GM23248 (cell line): ENCODE data around the gene FGF14. TPM values are rescaled to one million over a fixed set of nuclear protein-coding genes. Genes with fewer than 3 reads are reported as not detected.

Source experiments
- DNase-seq: peaks from one replicate; pipeline ENCODE4 v3.0.0-alpha.2; 2015
- H2AFZ ChIP-seq: fragments of 200-600 bp; sonication (generic); 2 replicates; pipeline ENCODE4 v1.6.1; 2016; ENCODE audit warnings: antibody characterized with exemption
- H3F3A ChIP-seq: fragments of 200-600 bp; sonication (generic); 2 replicates; pipeline ENCODE4 v1.6.1; 2016; ENCODE audit warnings: mild to moderate bottlenecking, antibody characterized with exemption, mixed run types; ENCODE audit not compliant: insufficient read depth
- H3K27ac ChIP-seq: fragments of 200-600 bp; sonication (generic); 2 replicates; pipeline ENCODE4 v1.5.1; 2016; ENCODE audit warnings: mild to moderate bottlenecking
- H3K27me3 ChIP-seq: fragments of 200-600 bp; sonication (generic); replicated peaks from 2 replicates; pipeline ENCODE4 v1.6.1; 2016; ENCODE audit warnings: mild to moderate bottlenecking; ENCODE audit not compliant: insufficient read depth
- H3K36me3 ChIP-seq: fragments of 200-600 bp; sonication (generic); 2 replicates; pipeline ENCODE4 v1.6.1; 2016; ENCODE audit warnings: low read depth, mild to moderate bottlenecking
- H3K4me1 ChIP-seq: fragments of 200-600 bp; sonication (generic); 2 replicates; pipeline ENCODE4 v1.6.1; 2016; ENCODE audit warnings: mild to moderate bottlenecking; ENCODE audit not compliant: insufficient read depth
- H3K4me2 ChIP-seq: fragments of 200-600 bp; sonication (generic); one replicate; pipeline ENCODE4 v1.6.1; 2016; ENCODE audit warnings: mild to moderate bottlenecking; ENCODE audit not compliant: unreplicated experiment
- H3K4me3 ChIP-seq: fragments of 200-600 bp; sonication (generic); 2 replicates; pipeline ENCODE4 v1.5.1; 2016; ENCODE audit warnings: mild to moderate bottlenecking
- H3K79me2 ChIP-seq: fragments of 200-600 bp; sonication (generic); 2 replicates; pipeline ENCODE4 v1.6.1; 2016; ENCODE audit warnings: mild to moderate bottlenecking; ENCODE audit not compliant: insufficient read depth
- H3K9ac ChIP-seq: fragments of 200-600 bp; sonication (generic); 2 replicates; pipeline ENCODE4 v1.6.1; 2016; ENCODE audit warnings: mild to moderate bottlenecking
- H3K9me2 ChIP-seq: fragments of 200-600 bp; sonication (generic); 2 replicates; pipeline ENCODE4 v1.6.1; 2016; ENCODE audit warnings: mixed run types, mild to moderate bottlenecking, moderate library complexity; ENCODE audit not compliant: insufficient read depth
- H3K9me3 ChIP-seq: fragments of 200-600 bp; sonication (generic); one replicate; pipeline ENCODE4 v1.6.1; 2017; ENCODE audit warnings: low read depth
- H4K20me1 ChIP-seq: fragments of 200-600 bp; sonication (generic); 2 replicates; pipeline ENCODE4 v1.6.0; 2016; ENCODE audit not compliant: insufficient read depth
- EZH2 ChIP-seq: fragments of 200-600 bp; sonication (generic); IDR thresholded peaks from 2 replicates; pipeline ENCODE4 v1.6.1; 2018; ENCODE audit warnings: antibody characterized with exemption, mild to moderate bottlenecking; ENCODE audit not compliant: insufficient read depth, poor library complexity, severe bottlenecking
- EZH2phosphoT487 ChIP-seq: fragments of 200-600 bp; sonication (generic); IDR thresholded peaks from 2 replicates; pipeline ENCODE4 v1.6.1; 2018; ENCODE audit warnings: antibody characterized with exemption, moderate library complexity, mild to moderate bottlenecking, low read depth; ENCODE audit not compliant: insufficient read depth
- WGBS, 2 experiments: methylation state at CpG; one replicate each; pipeline ENCODE4 v1.1.6; 2015 to 2017; ENCODE audit warnings: low lambda C conversion rate in 2 of 2, low coverage in 1 of 2; ENCODE audit errors: missing lambda C conversion rate in 2 of 2; 5-methylcytosine and 5-hydroxymethylcytosine counted together
- in situ Hi-C: fragments of 300-500 bp; cut with MboI; formaldehyde crosslinking; loops from 2 replicates; pipeline ENCODE4 v1.15.0; 2020
- polyA plus RNA-seq: library from polyadenylated mRNA; unstranded; fragments of >200 nt; fragmentation: Nextera tagmentation; extraction: Ambion mirVana; gene quantifications from 2 replicates; pipeline ENCODE4 v1.2.1, GENCODE V29; 2016
- total RNA-seq: library from RNA; depleted of rRNA; stranded (reverse); fragments of >200 nt; shearing (Covaris generic); gene quantifications from 2 replicates; pipeline ENCODE4 v1.2.3, GENCODE V29; 2014

FGF14 gene
- total and polyA plus RNA-seq, 2 experiments from 2014 or later: 1.9 TPM; not detected in 1

DNA sequence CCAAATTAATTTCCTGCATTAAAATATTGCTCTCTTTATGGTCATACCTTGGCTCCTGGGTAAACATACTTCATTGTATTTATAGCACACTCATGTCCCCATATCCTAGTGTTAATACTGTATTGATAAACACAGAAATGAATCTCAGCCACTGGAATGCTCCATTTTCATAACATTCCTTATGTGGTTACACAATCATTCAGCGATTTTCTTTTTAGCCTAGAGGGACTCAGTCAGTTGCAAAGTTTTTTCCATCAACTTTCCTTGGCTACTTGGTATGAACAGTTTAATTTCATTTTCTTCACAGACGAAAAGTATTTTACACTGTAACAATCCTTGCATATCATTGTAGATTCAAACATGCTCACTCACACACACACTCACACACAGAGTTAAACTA, 471.5 kb downstream of the FGF14 start:
- DNase-seq: no peak
- Histone ChIP-seq H3K27ac (no peak overlapping the region), H3K9me2 (no peaks in the 10 kb centered on the region), H3K4me1 (no peaks in the 10 kb centered on the region), H3K27me3 (no peaks in the 10 kb centered on the region), H3K79me2 (no peaks in the 10 kb centered on the region), H3K36me3 (no peaks in the 10 kb centered on the region), H3K4me3 (no peak overlapping the region), H3K4me2 (no peak overlapping the region), H4K20me1 (no peaks in the 10 kb centered on the region), H3F3A (no peaks in the 10 kb centered on the region), H3K9me3 (no peaks in the 10 kb centered on the region), H3K9ac (no peak overlapping the region), H2AFZ (no peak overlapping the region)
- TF ChIP-seq EZH2phosphoT487 (no peak), EZH2 (no peak)
- 47 to 54% methylated on average over 2 of the region's 2 CpGs for WGBS, 2 experiments
- in situ Hi-C loops: no loop called here

DNA sequence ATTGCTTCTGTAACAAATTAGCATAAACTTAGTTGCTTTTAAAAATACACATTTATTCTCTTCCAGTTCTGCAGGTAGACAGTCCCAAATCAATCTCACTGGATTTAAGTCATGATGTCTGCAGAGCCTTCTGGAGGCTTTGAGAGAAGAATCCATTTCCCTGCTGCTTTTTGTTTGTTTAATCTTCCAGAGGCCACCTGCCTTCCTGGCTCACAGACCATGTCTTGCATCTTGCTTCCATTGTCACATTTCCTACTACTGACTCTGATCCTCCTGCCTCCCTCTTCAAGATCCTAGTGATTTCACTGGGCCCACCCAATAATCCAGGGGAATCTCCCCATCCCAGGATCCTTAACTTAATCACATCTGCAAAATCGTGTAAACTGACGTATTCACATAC, 476.1 kb downstream of the FGF14 start:
- WGBS, 2 experiments: 29 to 38% methylated on average over 2 of the region's 2 CpGs

DNA sequence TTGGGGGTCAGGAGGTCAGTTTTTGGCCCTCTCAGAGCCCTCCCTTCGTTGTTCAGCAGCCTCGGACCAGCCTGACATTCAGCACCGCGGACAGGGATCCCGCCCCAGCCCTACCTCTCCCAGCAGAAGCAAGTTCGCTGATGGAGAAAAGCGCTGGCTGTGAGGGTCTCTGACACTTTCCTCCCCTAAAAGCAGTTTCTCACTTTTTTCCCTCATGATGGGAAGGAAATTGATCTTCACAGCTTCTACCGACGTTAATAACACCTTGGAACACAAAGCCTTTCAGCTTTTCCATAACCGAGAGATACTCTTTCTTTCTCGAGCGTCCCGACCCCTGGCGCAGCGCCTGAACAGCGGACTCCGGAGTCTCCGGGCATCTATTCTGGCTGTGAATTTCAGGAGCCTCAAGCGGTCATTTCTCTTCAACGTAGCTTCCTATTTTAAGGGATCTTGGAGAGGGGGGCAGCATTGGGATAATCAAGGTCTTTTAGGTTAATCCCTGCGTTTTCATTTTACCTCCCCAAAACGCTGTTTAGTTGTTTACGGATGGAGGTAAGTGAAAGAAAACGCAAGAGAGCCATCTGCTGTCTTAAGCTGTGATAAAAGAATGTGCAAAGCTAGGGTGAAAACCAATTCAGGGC, 482.2 kb downstream of the FGF14 start:
- Histone ChIP-seq H3K4me2 (no peak overlapping the region), H3K9me2 (no peaks in the 10 kb centered on the region), H3K27ac (no peak overlapping the region), H3K9me3 (no peaks in the 10 kb centered on the region), H3F3A (no peaks in the 10 kb centered on the region), H3K79me2 (no peaks in the 10 kb centered on the region), H4K20me1 (no peaks in the 10 kb centered on the region), H3K36me3 (no peaks in the 10 kb centered on the region), H2AFZ (no peak overlapping the region), H3K27me3 (peaks cover 63% of the 10 kb centered on the region), H3K4me1 (no peaks in the 10 kb centered on the region), H3K9ac (no peak overlapping the region), H3K4me3 (no peak overlapping the region)
- 8 to 10% methylated on average over 24 of the region's 24 CpGs for WGBS, 2 experiments
- in situ Hi-C loops: no loop called here
- DNase-seq: peak; percentile 32
- TF ChIP-seq EZH2: no peak
- TF ChIP-seq EZH2phosphoT487: no peak

More for the DNA sequence above, 476.1 kb downstream of the FGF14 start:
- Histone ChIP-seq H2AFZ (no peak overlapping the region), H3K4me2 (no peak overlapping the region), H3K9me3 (no peaks in the 10 kb centered on the region), H3K9me2 (no peaks in the 10 kb centered on the region), H3K4me1 (no peaks in the 10 kb centered on the region), H3K36me3 (no peaks in the 10 kb centered on the region), H3K27ac (no peak overlapping the region), H3K4me3 (no peak overlapping the region), H4K20me1 (no peaks in the 10 kb centered on the region), H3F3A (no peaks in the 10 kb centered on the region), H3K79me2 (no peaks in the 10 kb centered on the region), H3K27me3 (peaks cover 4% of the 10 kb centered on the region; the same call in 1 of the 2 replicates), H3K9ac (no peak overlapping the region)
- no peak for TF ChIP-seq EZH2phosphoT487
- no peak for TF ChIP-seq EZH2
- no peak for DNase-seq
- in situ Hi-C loops: no loop called here

DNA sequence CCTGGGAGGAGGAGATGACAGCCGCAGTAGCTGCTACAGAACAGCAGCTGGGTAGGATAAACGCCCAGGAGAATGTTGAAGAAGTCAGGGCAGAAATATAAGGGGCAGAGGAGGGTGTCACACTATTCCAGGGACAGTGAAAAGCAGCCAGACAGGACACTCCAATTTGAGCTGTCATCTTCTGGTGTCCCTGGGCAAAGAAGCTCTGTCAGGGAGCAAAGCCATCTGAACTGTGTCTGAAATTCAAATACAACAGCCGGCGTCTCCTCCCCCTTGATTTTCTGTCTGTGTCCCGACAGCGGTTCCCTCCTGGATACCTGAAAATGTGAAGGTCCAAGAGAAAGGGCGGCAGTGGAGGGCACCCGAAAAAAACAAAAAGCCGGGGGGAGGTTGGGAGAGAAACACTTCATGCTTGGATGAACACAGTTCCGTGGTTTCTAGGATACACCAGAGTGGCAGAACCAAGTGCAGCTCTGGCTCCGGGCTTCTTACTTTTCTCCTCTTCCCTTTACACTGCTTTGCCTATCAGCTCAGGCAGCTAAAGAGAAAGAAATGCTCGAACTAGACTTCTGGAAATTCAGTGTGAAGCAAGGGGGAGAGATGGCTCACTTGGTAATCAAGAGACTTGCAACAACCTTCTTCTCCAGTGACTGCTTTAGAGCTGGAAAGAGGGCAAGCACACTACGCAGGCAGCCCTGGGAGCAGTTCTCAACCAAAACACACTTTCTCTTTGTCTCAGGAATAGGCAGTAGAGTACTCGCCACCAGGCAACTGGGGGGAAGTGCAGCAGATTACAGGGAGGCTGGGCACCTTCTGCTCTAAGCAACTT, 483.8 kb downstream of the FGF14 start:
- H3K36me3 ChIP-seq: no peaks in the 10 kb centered on the region
- H3K4me2 ChIP-seq: no peak overlapping the region
- no peak overlapping the region for H3K9ac ChIP-seq
- H3K9me2 ChIP-seq: no peaks in the 10 kb centered on the region
- WGBS, 2 experiments: 28 to 32% methylated on average over 14 of the region's 14 CpGs
- no peak for DNase-seq
- peaks cover 67% of the 10 kb centered on the region for H3K27me3 ChIP-seq
- H3K9me3 ChIP-seq: no peaks in the 10 kb centered on the region
- no peaks in the 10 kb centered on the region for H3K4me1 ChIP-seq
- no peak overlapping the region for H3K27ac ChIP-seq
- in situ Hi-C loops: no loop called here
- no peak overlapping the region for H2AFZ ChIP-seq
- no peak overlapping the region for H3K4me3 ChIP-seq
- H3K79me2 ChIP-seq: no peaks in the 10 kb centered on the region
- TF ChIP-seq EZH2phosphoT487: no peak
- no peak for TF ChIP-seq EZH2
- H4K20me1 ChIP-seq: no peaks in the 10 kb centered on the region
- H3F3A ChIP-seq: no peaks in the 10 kb centered on the region
